Measurements from ENCODE around the gene TBX20. TPM values are rescaled to one million over a fixed set of nuclear protein-coding genes. Genes with fewer than 3 reads are reported as not detected.
"Not testable (repeated sequence)": the region's sequence is repeated elsewhere in the genome, so short reads cannot be mapped to it uniquely, and the experiment has no call there.

TBX20 gene
- total RNA-seq, 2 donors from 2014 or later = 1.2 TPM; not detected in 1

DNA sequence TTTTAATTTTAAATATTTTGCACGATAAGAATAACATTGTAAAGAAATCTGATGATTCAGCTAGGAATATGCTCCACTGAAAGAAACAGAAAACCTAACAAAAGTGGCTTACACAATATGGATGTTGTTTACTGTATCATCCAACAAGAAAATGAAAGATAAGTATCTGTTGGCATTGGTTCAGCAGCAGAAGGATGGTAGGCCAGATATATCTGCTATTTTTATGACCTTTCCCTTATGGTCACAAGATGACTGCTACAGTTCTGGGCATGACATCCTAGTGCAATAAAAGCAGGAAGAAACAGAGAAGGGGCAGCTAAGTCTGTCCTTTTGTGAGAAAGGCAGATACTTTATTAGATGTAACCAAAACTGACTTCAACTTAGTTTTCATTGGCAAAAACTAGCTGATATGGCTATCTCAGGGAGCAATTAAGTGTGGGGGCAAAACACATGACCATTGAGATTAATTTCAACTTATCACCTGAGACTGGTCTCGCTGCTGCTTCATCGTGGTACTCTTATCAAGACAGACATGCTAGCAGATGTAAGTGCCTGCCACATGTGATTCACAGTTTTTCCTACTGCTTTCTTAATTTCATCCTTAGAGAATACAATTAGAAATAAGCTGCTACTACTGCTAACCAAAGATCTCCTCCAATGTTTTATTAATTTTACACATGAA, 92.7 kb downstream of the TBX20 start:
- H3K27ac ChIP-seq; H3K4me3 ChIP-seq; H3K27me3 ChIP-seq (replicated peaks; ENCODE audit: insufficient read depth); DNase-seq (ENCODE audit: low spot score); H3K9me3 ChIP-seq; H3K4me1 ChIP-seq (replicated peaks); intact Hi-C loops (cut with DNase I); H3K36me3 ChIP-seq: not testable (repeated sequence)
- 19% methylated on average over 3 of the region's 3 CpGs for WGBS

Other genes starting within 250 kb of the TBX20 start
- gene DPY19L1, start 216.6 kb downstream of the TBX20 start, total RNA-seq = 10 to 100 TPM in 1 of 2 donors, 1 to 10 TPM in 1; 9.0 to 48.5 TPM